ENCODE data around the gene LAMA4.

LAMA4 gene

DNA sequence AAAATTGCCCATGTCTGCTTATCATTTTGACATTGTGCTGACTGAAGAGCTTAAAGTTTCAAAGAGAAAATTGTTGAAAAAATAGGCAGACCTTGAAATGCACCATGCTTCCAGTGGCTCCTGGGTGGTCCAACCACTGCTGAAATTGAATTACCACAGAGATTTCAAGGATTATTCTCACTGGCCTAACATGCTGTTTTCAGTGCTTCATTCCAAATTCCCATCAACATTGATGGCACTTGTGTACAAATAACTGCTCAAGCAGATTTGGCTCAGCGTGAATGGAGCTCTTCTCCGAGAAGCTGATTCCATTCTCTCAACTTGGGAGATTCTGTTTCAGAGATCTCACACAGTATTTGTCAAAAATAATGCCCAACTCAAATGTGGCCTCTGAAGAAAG, 75.5 kb downstream of the LAMA4 start:
- DNase-seq (ENCODE audit: low read depth), result no peak
- H3K4me3 ChIP-seq (ENCODE audit: control insufficient read depth, low read depth, low read length), result no peak overlapping the region
- TF ChIP-seq, protein P1, sequence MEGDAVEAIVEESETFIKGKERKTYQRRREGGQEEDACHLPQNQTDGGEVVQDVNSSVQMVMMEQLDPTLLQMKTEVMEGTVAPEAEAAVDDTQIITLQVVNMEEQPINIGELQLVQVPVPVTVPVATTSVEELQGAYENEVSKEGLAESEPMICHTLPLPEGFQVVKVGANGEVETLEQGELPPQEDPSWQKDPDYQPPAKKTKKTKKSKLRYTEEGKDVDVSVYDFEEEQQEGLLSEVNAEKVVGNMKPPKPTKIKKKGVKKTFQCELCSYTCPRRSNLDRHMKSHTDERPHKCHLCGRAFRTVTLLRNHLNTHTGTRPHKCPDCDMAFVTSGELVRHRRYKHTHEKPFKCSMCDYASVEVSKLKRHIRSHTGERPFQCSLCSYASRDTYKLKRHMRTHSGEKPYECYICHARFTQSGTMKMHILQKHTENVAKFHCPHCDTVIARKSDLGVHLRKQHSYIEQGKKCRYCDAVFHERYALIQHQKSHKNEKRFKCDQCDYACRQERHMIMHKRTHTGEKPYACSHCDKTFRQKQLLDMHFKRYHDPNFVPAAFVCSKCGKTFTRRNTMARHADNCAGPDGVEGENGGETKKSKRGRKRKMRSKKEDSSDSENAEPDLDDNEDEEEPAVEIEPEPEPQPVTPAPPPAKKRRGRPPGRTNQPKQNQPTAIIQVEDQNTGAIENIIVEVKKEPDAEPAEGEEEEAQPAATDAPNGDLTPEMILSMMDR (conservative IDR thresholded peaks at IDR 0.05; ENCODE audit: control insufficient read depth, insufficient read depth, low read depth, low read length), result no peak

DNA sequence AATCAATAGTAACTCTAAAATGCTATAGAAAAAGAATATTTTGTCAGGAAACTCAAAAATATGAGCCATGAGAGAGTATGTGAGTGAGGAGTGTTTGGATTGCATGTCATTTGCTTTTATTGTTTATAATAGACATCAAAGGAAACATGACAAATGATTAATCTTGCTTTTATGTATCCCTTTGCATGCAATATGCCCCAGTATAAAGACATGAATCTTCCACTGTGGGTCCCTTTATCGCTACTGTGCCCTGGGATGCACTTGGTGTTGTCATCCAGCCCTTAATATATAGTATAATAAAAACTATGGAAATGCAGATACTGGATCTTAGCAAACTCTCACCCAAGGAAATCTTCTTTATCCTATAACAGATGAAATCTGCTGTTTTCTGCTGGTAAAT, 77.3 kb downstream of the LAMA4 start:
- no peak overlapping the region for H3K4me3 ChIP-seq (ENCODE audit: control insufficient read depth, low read depth, low read length)
- TF ChIP-seq, protein P1 (conservative IDR thresholded peaks at IDR 0.05; ENCODE audit: control insufficient read depth, insufficient read depth, low read depth, low read length), result no peak
- no peak for DNase-seq (ENCODE audit: low read depth)

DNA sequence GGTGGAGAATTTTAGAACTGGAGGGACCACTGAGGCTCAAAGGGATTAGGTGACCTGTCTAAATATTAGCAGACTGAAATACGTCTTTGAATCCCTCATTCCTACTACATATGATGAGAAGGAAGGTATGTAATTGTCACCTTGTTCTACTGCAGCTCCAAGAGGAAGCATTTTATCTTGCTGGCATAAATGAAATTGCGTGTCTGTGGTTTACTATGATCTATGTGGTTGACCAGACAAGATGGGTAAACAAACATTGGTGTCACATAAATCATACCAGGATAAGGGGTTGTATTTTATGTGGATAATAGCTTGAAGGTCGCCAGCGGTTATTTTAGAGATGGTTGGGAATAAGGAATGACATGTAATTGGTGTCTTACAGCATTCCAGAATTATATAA, 78.2 kb downstream of the LAMA4 start:
- H3K4me3 ChIP-seq (ENCODE audit: control insufficient read depth, low read depth, low read length), result no peak overlapping the region
- no peak for DNase-seq (ENCODE audit: low read depth)
- TF ChIP-seq, protein P1 (conservative IDR thresholded peaks at IDR 0.05; ENCODE audit: control insufficient read depth, insufficient read depth, low read depth, low read length), result no peak

DNA sequence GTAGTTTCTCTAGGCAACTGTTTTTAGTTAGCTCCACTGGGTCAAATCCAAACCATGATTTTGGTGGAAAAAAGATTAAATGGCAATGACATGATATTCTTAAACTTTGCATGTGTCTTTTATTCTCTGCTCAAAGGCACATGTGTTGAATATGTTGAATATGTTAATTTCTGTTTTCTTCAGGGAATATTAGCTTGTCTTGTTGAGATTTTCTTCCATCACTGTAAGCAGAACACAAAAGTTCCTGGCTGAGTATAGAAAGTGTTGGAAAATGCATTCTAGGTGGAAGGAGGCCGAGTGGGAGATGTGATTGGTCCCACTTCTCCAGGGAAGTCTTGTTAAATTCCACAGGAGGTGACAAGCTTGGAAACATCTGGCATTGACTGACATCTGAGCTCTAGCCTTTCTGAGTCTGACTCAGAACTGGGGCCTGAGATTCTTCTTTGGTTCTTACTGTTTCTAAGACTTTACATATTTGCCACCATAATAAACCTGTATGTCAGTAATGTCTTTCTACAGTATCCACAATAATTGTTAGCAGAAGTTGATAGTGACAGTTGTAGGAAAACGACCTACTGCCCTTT, 81.1 kb downstream of the LAMA4 start:
- DNase-seq (ENCODE audit: low read depth), result no peak
- H3K4me3 ChIP-seq (ENCODE audit: control insufficient read depth, low read depth, low read length), result no peak overlapping the region
- TF ChIP-seq, protein P1 (conservative IDR thresholded peaks at IDR 0.05; ENCODE audit: control insufficient read depth, insufficient read depth, low read depth, low read length), result no peak

DNA sequence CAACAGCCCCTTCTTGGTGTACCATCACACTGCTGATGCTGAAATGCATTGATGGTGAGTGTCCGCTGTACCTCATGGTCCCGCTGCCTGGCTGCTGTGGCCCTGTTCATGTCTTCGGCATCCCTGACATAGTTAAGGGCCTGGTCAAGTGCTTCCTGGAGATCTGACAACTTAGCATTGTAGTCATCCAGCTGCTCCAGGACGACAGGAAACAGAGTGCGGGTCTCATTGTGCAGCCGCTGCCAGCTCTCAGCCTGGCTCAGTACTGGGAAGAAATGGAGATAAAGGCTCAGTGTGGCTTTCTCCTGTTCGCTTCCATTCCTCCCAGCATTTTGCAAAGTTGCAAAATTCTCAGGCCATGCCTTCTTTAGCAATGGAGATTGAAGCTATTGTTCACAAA, 81.8 kb downstream of the LAMA4 start:
- TF ChIP-seq, protein P1 (conservative IDR thresholded peaks at IDR 0.05; ENCODE audit: control insufficient read depth, insufficient read depth, low read depth, low read length), result no peak
- DNase-seq (ENCODE audit: low read depth), result no peak
- no peak overlapping the region for H3K4me3 ChIP-seq (ENCODE audit: control insufficient read depth, low read depth, low read length)

DNA sequence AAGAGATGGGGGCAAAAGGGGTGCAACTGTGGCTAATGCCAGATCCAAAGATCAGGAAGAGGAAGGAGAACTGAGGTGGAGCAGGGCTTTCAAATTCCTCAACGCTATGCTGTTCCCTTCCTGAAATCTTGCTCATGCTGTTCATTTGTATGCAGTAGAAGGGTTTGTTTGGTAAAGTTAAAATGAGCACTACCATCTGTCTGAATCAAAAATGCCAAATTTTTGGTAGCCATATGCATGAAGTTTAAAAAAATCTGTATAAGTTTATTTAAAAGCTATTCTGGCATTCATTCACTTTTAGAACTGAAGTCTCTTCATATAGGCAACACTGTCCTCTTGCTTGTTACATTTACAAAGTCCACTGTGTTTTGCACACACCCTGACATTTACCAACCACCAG, 84.8 kb downstream of the LAMA4 start:
- no peak overlapping the region for H3K4me3 ChIP-seq (ENCODE audit: control insufficient read depth, low read depth, low read length)
- no peak for DNase-seq (ENCODE audit: low read depth)
- TF ChIP-seq, protein P1 (conservative IDR thresholded peaks at IDR 0.05; ENCODE audit: control insufficient read depth, insufficient read depth, low read depth, low read length), result no peak

All from fibroblast of mammary gland (primary cell).